ENCODE measurements around the gene ERP29.
"Not testable (repeated sequence)": the region's sequence is repeated elsewhere in the genome, so short reads cannot be mapped to it uniquely, and the experiment has no call there.

DNA sequence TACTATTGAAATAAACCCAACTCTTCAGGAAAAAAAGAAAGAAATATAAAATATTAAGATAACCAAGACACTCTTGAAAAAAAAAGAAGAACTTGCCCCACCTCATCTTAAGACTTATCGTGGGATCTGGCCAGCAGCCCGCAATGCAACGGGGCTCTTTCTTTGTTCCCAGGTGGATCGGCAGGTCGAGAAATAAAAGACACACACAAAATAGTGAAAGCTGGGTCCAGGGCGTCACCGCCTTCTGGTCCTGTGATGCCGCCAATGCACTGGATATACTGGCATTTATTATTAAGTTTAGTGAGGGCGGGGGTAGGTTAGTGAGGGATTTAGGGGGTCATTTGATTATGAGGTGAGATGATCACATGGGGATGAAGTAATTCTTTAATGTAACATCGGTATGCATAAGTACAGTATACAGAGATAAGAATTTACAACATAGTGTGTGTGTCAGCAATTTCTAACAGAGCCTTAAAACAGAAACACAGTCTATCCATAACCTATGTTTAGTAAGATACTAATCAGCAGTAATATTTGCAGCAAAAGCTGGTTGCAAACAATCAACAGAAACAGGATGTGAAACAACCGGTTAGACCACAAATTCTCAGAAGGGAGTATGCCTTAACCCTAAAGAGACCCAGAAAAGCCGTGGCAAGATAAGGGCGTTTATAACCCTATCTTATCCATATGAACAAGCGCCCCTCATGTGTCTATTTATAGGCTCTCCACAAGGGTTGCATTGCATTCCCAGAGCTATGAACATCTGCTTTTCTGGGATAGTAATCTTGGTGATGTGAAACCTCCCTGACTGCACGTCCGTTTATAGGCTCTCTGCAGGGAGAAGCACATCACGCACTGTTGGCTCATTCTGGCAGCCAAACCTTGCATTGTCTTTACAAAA, 18.8 kb upstream of the ERP29 start:
- TF ChIP-seq POLR2A (IDR thresholded peaks at IDR 0.05; ENCODE audit: low read depth); POLR2AphosphoS5 (IDR thresholded peaks at IDR 0.05): not testable (repeated sequence)
- TF ChIP-seq, protein P1, sequence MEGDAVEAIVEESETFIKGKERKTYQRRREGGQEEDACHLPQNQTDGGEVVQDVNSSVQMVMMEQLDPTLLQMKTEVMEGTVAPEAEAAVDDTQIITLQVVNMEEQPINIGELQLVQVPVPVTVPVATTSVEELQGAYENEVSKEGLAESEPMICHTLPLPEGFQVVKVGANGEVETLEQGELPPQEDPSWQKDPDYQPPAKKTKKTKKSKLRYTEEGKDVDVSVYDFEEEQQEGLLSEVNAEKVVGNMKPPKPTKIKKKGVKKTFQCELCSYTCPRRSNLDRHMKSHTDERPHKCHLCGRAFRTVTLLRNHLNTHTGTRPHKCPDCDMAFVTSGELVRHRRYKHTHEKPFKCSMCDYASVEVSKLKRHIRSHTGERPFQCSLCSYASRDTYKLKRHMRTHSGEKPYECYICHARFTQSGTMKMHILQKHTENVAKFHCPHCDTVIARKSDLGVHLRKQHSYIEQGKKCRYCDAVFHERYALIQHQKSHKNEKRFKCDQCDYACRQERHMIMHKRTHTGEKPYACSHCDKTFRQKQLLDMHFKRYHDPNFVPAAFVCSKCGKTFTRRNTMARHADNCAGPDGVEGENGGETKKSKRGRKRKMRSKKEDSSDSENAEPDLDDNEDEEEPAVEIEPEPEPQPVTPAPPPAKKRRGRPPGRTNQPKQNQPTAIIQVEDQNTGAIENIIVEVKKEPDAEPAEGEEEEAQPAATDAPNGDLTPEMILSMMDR (IDR thresholded peaks at IDR 0.05), result not testable (repeated sequence)
